ENCODE measurements around the gene DCTD.

DNA sequence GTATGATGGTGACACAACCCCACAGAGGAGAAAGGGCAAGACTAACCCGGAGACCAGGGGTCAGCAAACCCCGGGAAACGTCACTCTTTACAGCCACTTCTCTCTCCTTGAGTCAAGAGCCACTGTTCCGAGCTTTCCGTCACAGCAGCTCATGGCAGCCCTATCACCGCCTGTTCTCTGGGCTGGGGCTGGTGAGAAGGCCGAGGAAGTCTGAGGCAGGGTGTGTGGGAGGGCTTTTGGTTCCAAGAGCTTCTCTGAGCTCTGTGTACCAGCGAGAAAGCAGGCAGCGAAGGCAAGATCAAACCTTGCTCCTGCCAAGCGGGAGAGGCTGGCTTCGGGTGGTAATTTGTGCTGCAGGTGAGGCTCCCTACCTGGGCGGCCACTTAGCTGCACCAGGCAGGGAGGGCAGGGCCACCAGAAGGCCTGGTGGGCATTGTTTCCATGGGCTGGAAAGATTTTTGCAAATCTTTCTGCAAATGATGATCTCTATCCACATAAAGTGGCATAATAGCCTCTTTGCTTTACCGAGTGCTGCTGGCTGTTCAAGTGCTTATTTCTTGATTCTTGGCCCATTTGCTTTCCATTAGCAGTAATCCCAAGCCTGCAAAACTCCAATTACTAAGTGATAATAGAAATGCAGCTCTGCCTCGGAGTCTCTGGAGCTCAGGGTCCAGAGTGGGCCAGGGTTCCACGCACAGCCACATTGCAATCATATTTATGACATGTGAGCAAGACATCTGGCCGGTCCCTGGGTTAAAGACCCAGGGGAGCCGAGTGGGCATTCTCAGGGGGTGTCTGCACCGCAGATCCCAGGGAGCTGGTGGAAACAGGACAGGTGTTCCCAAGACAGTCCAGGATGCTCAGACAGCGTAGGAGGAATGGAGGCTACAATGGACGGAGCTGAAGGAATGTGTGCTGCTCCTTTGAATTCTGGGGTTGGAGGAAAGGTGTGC lies 41.5 kb downstream of the DCTD start:
- TF ChIP-seq, protein P1, sequence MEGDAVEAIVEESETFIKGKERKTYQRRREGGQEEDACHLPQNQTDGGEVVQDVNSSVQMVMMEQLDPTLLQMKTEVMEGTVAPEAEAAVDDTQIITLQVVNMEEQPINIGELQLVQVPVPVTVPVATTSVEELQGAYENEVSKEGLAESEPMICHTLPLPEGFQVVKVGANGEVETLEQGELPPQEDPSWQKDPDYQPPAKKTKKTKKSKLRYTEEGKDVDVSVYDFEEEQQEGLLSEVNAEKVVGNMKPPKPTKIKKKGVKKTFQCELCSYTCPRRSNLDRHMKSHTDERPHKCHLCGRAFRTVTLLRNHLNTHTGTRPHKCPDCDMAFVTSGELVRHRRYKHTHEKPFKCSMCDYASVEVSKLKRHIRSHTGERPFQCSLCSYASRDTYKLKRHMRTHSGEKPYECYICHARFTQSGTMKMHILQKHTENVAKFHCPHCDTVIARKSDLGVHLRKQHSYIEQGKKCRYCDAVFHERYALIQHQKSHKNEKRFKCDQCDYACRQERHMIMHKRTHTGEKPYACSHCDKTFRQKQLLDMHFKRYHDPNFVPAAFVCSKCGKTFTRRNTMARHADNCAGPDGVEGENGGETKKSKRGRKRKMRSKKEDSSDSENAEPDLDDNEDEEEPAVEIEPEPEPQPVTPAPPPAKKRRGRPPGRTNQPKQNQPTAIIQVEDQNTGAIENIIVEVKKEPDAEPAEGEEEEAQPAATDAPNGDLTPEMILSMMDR (IDR thresholded peaks at IDR 0.05), result no peak
- no peak for TF ChIP-seq POLR2A (IDR thresholded peaks at IDR 0.05)

All from body of pancreas (tissue), 4 donors.